ENCODE measurements around the gene GPR137B. TPM values are rescaled to one million over a fixed set of nuclear protein-coding genes. Genes with fewer than 3 reads are reported as not detected.
A peak's percentile ranks its signal among the peaks of the same experiment; 100 is the strongest.

GPR137B gene
- total RNA-seq, 2 donors from 2014 or later = 13.6 to 14.3 TPM

- Mint-ChIP-seq H3K4me3 (peak overlapping the region; percentile 100), H3K36me3 (ENCODE audit: low read depth) (peaks cover 10% of the 10 kb centered on the region), H3K27me3 (peaks cover 21% of the 10 kb centered on the region), H3K27ac (peak overlapping the region; percentile 89), H3K4me1 (peaks cover 47% of the 10 kb centered on the region)
- ATAC-seq (peak; percentile 40), DNase-seq (no peak)
- H3K9me3 ChIP-seq (ENCODE audit: control insufficient read depth, low read length, poor library complexity, severe bottlenecking) = no peaks in the 10 kb centered on the region
These were observed 987 bp downstream of the GPR137B start for GRCh38 chr1:236143104-236143948.

- peaks cover 50% of the 10 kb centered on the region for H3K4me1 Mint-ChIP-seq
- peaks cover 10% of the 10 kb centered on the region for H3K36me3 Mint-ChIP-seq (ENCODE audit: low read depth)
- peaks cover 16% of the 10 kb centered on the region for H3K27me3 Mint-ChIP-seq
- peak overlapping the region; percentile 89 for H3K27ac Mint-ChIP-seq
- DNase-seq (no peak), ATAC-seq (no peak)
- H3K4me3 Mint-ChIP-seq = peak overlapping the region; percentile 50
- H3K9me3 ChIP-seq (ENCODE audit: control insufficient read depth, low read length, poor library complexity, severe bottlenecking) = no peaks in the 10 kb centered on the region
These were observed 1.7 kb downstream of the GPR137B start for GRCh38 chr1:236144033-236144432.

GRCh38 chr1:236144446-236145150 is 2.3 kb downstream of the GPR137B start:
- ATAC-seq (no peak), DNase-seq (no peak)
- H3K4me1 Mint-ChIP-seq = peaks cover 52% of the 10 kb centered on the region
- H3K9me3 ChIP-seq (ENCODE audit: control insufficient read depth, low read length, poor library complexity, severe bottlenecking) = no peaks in the 10 kb centered on the region
- H3K27me3 Mint-ChIP-seq = peaks cover 15% of the 10 kb centered on the region
- peak overlapping the region; percentile 50 for H3K4me3 Mint-ChIP-seq
- peak overlapping the region; percentile 89 for H3K27ac Mint-ChIP-seq
- H3K36me3 Mint-ChIP-seq (ENCODE audit: low read depth) = peaks cover 10% of the 10 kb centered on the region

GRCh38 chr1:236147068-236147467 is 4.7 kb downstream of the GPR137B start:
- Mint-ChIP-seq H3K4me1 (peaks cover 52% of the 10 kb centered on the region), H3K27me3 (no peaks in the 10 kb centered on the region), H3K36me3 (ENCODE audit: low read depth) (peaks cover 6% of the 10 kb centered on the region), H3K27ac (no peak overlapping the region), H3K4me3 (no peak overlapping the region)
- no peaks in the 10 kb centered on the region for H3K9me3 ChIP-seq (ENCODE audit: control insufficient read depth, low read length, poor library complexity, severe bottlenecking)
- no peak for DNase-seq
- ATAC-seq = no peak

GRCh38 chr1:236147521-236148469 is 5.5 kb downstream of the GPR137B start:
- H3K27me3 Mint-ChIP-seq = no peaks in the 10 kb centered on the region
- no peak for DNase-seq
- H3K27ac Mint-ChIP-seq = peak overlapping the region; percentile 45
- H3K36me3 Mint-ChIP-seq (ENCODE audit: low read depth) = peaks cover 4% of the 10 kb centered on the region
- no peak for ATAC-seq
- no peaks in the 10 kb centered on the region for H3K9me3 ChIP-seq (ENCODE audit: control insufficient read depth, low read length, poor library complexity, severe bottlenecking)
- peaks cover 50% of the 10 kb centered on the region for H3K4me1 Mint-ChIP-seq
- no peak overlapping the region for H3K4me3 Mint-ChIP-seq

- no peak overlapping the region for H3K4me3 Mint-ChIP-seq
- no peaks in the 10 kb centered on the region for H3K9me3 ChIP-seq (ENCODE audit: control insufficient read depth, low read length, poor library complexity, severe bottlenecking)
- H3K27ac Mint-ChIP-seq = peak overlapping the region; percentile 45
- ATAC-seq = no peak
- no peak for DNase-seq
- H3K27me3 Mint-ChIP-seq = no peaks in the 10 kb centered on the region
- peaks cover 50% of the 10 kb centered on the region for H3K4me1 Mint-ChIP-seq
- H3K36me3 Mint-ChIP-seq (ENCODE audit: low read depth) = peaks cover 3% of the 10 kb centered on the region
These were observed 6.1 kb downstream of the GPR137B start for GRCh38 chr1:236148470-236148845.

GRCh38 chr1:236149003-236149595 is 6.8 kb downstream of the GPR137B start:
- peaks cover 3% of the 10 kb centered on the region for H3K36me3 Mint-ChIP-seq (ENCODE audit: low read depth)
- H3K27ac Mint-ChIP-seq = peak overlapping the region; percentile 19
- H3K4me3 Mint-ChIP-seq = no peak overlapping the region
- H3K27me3 Mint-ChIP-seq = no peaks in the 10 kb centered on the region
- ATAC-seq (no peak), DNase-seq (no peak)
- H3K4me1 Mint-ChIP-seq = peaks cover 45% of the 10 kb centered on the region
- H3K9me3 ChIP-seq (ENCODE audit: control insufficient read depth, low read length, poor library complexity, severe bottlenecking) = no peaks in the 10 kb centered on the region

GRCh38 chr1:236149696-236150228 is 7.4 kb downstream of the GPR137B start:
- Mint-ChIP-seq H3K27ac (peak overlapping the region; percentile 19), H3K36me3 (ENCODE audit: low read depth) (peaks cover 3% of the 10 kb centered on the region), H3K27me3 (no peaks in the 10 kb centered on the region), H3K4me1 (peaks cover 41% of the 10 kb centered on the region), H3K4me3 (no peak overlapping the region)
- no peaks in the 10 kb centered on the region for H3K9me3 ChIP-seq (ENCODE audit: control insufficient read depth, low read length, poor library complexity, severe bottlenecking)
- DNase-seq = no peak
- no peak for ATAC-seq

GRCh38 chr1:236150311-236150955 is 8.1 kb downstream of the GPR137B start:
- peaks cover 40% of the 10 kb centered on the region for H3K4me1 Mint-ChIP-seq
- DNase-seq (no peak), ATAC-seq (no peak)
- peak overlapping the region; percentile 19 for H3K27ac Mint-ChIP-seq
- peaks cover 3% of the 10 kb centered on the region for H3K36me3 Mint-ChIP-seq (ENCODE audit: low read depth)
- H3K4me3 Mint-ChIP-seq = no peak overlapping the region
- no peaks in the 10 kb centered on the region for H3K27me3 Mint-ChIP-seq
- H3K9me3 ChIP-seq (ENCODE audit: control insufficient read depth, low read length, poor library complexity, severe bottlenecking) = no peaks in the 10 kb centered on the region

- Mint-ChIP-seq H3K27ac (no peak overlapping the region), H3K36me3 (ENCODE audit: low read depth) (peaks cover 3% of the 10 kb centered on the region), H3K27me3 (no peaks in the 10 kb centered on the region), H3K4me1 (peaks cover 42% of the 10 kb centered on the region), H3K4me3 (no peak overlapping the region)
- DNase-seq (no peak), ATAC-seq (no peak)
- no peaks in the 10 kb centered on the region for H3K9me3 ChIP-seq (ENCODE audit: control insufficient read depth, low read length, poor library complexity, severe bottlenecking)
These were observed 8.6 kb downstream of the GPR137B start for GRCh38 chr1:236150986-236151385.

- Mint-ChIP-seq H3K4me1 (peaks cover 45% of the 10 kb centered on the region), H3K36me3 (ENCODE audit: low read depth) (peaks cover 3% of the 10 kb centered on the region), H3K27me3 (no peaks in the 10 kb centered on the region), H3K4me3 (no peak overlapping the region), H3K27ac (no peak overlapping the region)
- DNase-seq (no peak), ATAC-seq (no peak)
- H3K9me3 ChIP-seq (ENCODE audit: control insufficient read depth, low read length, poor library complexity, severe bottlenecking) = no peaks in the 10 kb centered on the region
These were observed 9.5 kb downstream of the GPR137B start for GRCh38 chr1:236151739-236152424.
